Endothelial cell of umbilical vein (primary cell): ENCODE data around the gene DBF4.

ENCODE experiments used
- CTCF ChIP-seq, 2 donors: IDR thresholded peaks; 1 replicate in 1 of 2; 2 replicates in 1 of 2; pipeline ENCODE4 v1.5.1; 2011; ENCODE audit warnings: low read length in 2 of 2, mild to moderate bottlenecking in 2 of 2, moderate library complexity in 2 of 2, control low read depth in 1 of 2, inconsistent platforms in 1 of 2, low read depth in 1 of 2; ENCODE audit not compliant: insufficient read depth in 1 of 2; ENCODE audit errors: extremely low read depth in 1 of 2
- GATA2 ChIP-seq: IDR thresholded peaks from 2 replicates; pipeline ENCODE4 v1.7.0; 2011; ENCODE audit warnings: low read depth, mild to moderate bottlenecking, moderate library complexity, mixed read lengths, low read length; ENCODE audit not compliant: insufficient read length, insufficient read depth
- MYC ChIP-seq: IDR thresholded peaks from one replicate; pipeline ENCODE4 v1.6.1; 2011; ENCODE audit warnings: mild to moderate bottlenecking, low read depth, low read length
- POLR2A ChIP-seq: IDR thresholded peaks from 2 replicates; pipeline ENCODE4 v1.6.1; 2012; ENCODE audit warnings: low read depth, mild to moderate bottlenecking, control low read depth, low read length

- no peak for TF ChIP-seq CTCF (IDR thresholded peaks at IDR 0.05; ENCODE audit: extremely low read depth in 1 of 2, insufficient read depth in 1 of 2, low read depth in 1 of 2, low read length in 2 of 2)
- no peak for TF ChIP-seq GATA2
- TF ChIP-seq MYC, result no peak
- no peak for TF ChIP-seq POLR2A
Observed at GRCh38 chr7:87882151-87882937, 6.1 kb downstream of the DBF4 start.
